Transverse colon (tissue), 4 donors: Measurements from ENCODE around the gene ZCWPW1. TPM values are rescaled to one million over a fixed set of nuclear protein-coding genes. Genes with fewer than 3 reads are reported as not detected.
"Not testable (repeated sequence)": the region's sequence is repeated elsewhere in the genome, so short reads cannot be mapped to it uniquely, and the experiment has no call there.

Experiments
- DNase-seq: peaks from one replicate; pipeline ENCODE4 v3.0.0-alpha.2; 2019
- H3K27ac ChIP-seq, 4 donors: fragments of 200-600 bp; sonication (generic); 2 replicates each; pipeline ENCODE4 v1.5.1; 2016 to 2018; ENCODE audit warnings: inconsistent platforms in 4 of 4
- H3K27me3 ChIP-seq: fragments of 200-600 bp; sonication (generic); 2 replicates; pipeline ENCODE4 v1.5.1; 2017; ENCODE audit warnings: inconsistent platforms
- H3K36me3 ChIP-seq, 4 donors: fragments of 200-600 bp; sonication (generic); 2 replicates each; pipeline ENCODE4 v1.5.1; 2017 to 2019; ENCODE audit warnings: inconsistent platforms in 4 of 4
- H3K4me1 ChIP-seq, 4 donors: fragments of 200-600 bp; sonication (generic); 2 replicates each; pipeline ENCODE4 v1.5.1; 2017 to 2020; ENCODE audit warnings: inconsistent platforms in 4 of 4
- H3K4me3 ChIP-seq, 4 donors: fragments of 200-600 bp; sonication (generic); 1 replicate in 1 of 4; 2 replicates in 3 of 4; pipeline versions ENCODE4 v1.5.1 to v1.6.1; 2017 to 2019; ENCODE audit warnings: inconsistent platforms in 4 of 4
- H3K9me3 ChIP-seq, 2 donors: fragments of 200-600 bp; sonication (generic); 2 replicates each; pipeline ENCODE4 v1.5.1; 2017 to 2019; ENCODE audit warnings: inconsistent platforms in 2 of 2
- CTCF ChIP-seq, 5 experiments: fragments of 200-600 bp in 3 of 5; fragments of 450-650 bp in 2 of 5; sonication (generic) in 3 of 5; IDR thresholded peaks; 1 replicate in 2 of 5; 2 replicates in 3 of 5; pipeline ENCODE4 v1.5.1; 2016 to 2017; ENCODE audit warnings: antibody characterized with exemption in 5 of 5, inconsistent platforms in 3 of 5, mild to moderate bottlenecking in 2 of 5, moderate library complexity in 1 of 5
- EP300 ChIP-seq: sonication (generic); formaldehyde crosslinking; IDR thresholded peaks from one replicate; pipeline ENCODE4 v1.6.1; 2017; ENCODE audit warnings: antibody characterized with exemption, low read depth
- POLR2A ChIP-seq: fragments of 450-650 bp; IDR thresholded peaks from one replicate; pipeline ENCODE4 v1.6.1; 2016; ENCODE audit warnings: antibody characterized with exemption, mild to moderate bottlenecking, moderate library complexity
- POLR2AphosphoS5 ChIP-seq, 3 donors: sonication (generic); formaldehyde crosslinking; IDR thresholded peaks; one replicate each; pipeline ENCODE4 v1.6.1; 2016; ENCODE audit warnings: antibody characterized with exemption in 3 of 3
- WGBS, 2 donors: methylation state at CpG; one replicate each; pipeline ENCODE4 v1.1.5; 2018; ENCODE audit warnings: low coverage in 1 of 2; 5-methylcytosine and 5-hydroxymethylcytosine counted together
- in situ Hi-C, 4 donors: fragments of 200-750 bp; cut with MboI; loops; one replicate each; pipeline versions ENCODE4 v1.15.0 to v1.15.1; 2017; ENCODE audit warnings: low sequenced_read_pairs in 3 of 4, low pct_ligation_motif_present in 1 of 4, low pct_unique_long_range_greater_than_20kb in 1 of 4
- intact Hi-C: fragments of 100-400 bp; cut with DNase I; formaldehyde crosslinking; loops from one replicate; pipeline ENCODE4 v1.15.1; 2023; ENCODE audit warnings: low total_unique reads
- total RNA-seq, 4 donors: library from RNA; depleted of rRNA; stranded (reverse); fragments of >200 nt; gene quantifications; one replicate each; pipeline ENCODE4 v1.1.0, GENCODE V29; 2016

ZCWPW1 gene
- total RNA-seq, 4 donors from 2014 or later: 0.68 to 2.4 (median 0.80) TPM; not detected in 1

GRCh38 chr7:100356416-100357068, 72.0 kb downstream of the ZCWPW1 start:
- intact Hi-C loops: no loop called here
- no peak overlapping the region for H3K27ac ChIP-seq
- no peaks in the 10 kb centered on the region for H3K27me3 ChIP-seq
- in situ Hi-C loops: no loop called here
- no peaks in the 10 kb centered on the region for H3K4me1 ChIP-seq
- no peak overlapping the region for H3K4me3 ChIP-seq
- DNase-seq: no peak
- peaks cover 0 to 63% (median 31%) of the 10 kb centered on the region in 4 donors for H3K36me3 ChIP-seq
- no peak for TF ChIP-seq POLR2A
- 86% methylated on average over 8 of the region's 8 CpGs; no CpG with 5 or more reads in 1 of the 2 donors for WGBS, 2 donors
- H3K9me3 ChIP-seq: no peaks in the 10 kb centered on the region

GRCh38 chr7:100353685-100354330, 74.7 kb downstream of the ZCWPW1 start:
- Histone ChIP-seq H3K36me3 (peaks cover 0 to 56% (median 23%) of the 10 kb centered on the region in 4 donors), H3K4me1 (no peaks in the 10 kb centered on the region), H3K4me3 (no peak overlapping the region), H3K27ac (no peak overlapping the region), H3K27me3 (no peaks in the 10 kb centered on the region), H3K9me3 (no peaks in the 10 kb centered on the region)
- no peak for DNase-seq
- intact Hi-C loops: no loop called here
- TF ChIP-seq POLR2A (no peak), CTCF (IDR thresholded peaks at IDR 0.05) (no peak), EP300 (no peak), POLR2AphosphoS5 (IDR thresholded peaks at IDR 0.05) (no peak)
- in situ Hi-C loops: no loop called here
- WGBS, 2 donors: 73% methylated on average over 4 of the region's 6 CpGs; no CpG with 5 or more reads in 1 of the 2 donors

GRCh38 chr7:100352984-100353684, 75.4 kb downstream of the ZCWPW1 start:
- H3K36me3 ChIP-seq: peaks cover 0 to 49% (median 24%) of the 10 kb centered on the region in 4 donors
- H3K4me3 ChIP-seq: no peak overlapping the region
- intact Hi-C loops: no loop called here

GRCh38 chr7:100352230-100352781, 76.2 kb downstream of the ZCWPW1 start:
- H3K4me3 ChIP-seq, H3K27ac ChIP-seq, H3K9me3 ChIP-seq, H3K27me3 ChIP-seq, H3K4me1 ChIP-seq, in situ Hi-C loops, DNase-seq, intact Hi-C loops: not testable (repeated sequence)
- peaks cover 0 to 52% (median 23%) of the 10 kb centered on the region in 4 donors for H3K36me3 ChIP-seq
- WGBS, 2 donors: 97% methylated on average over 10 of the region's 18 CpGs; no CpG with 5 or more reads in 1 of the 2 donors

More at GRCh38 chr7:100352984-100353684, 75.4 kb downstream of the ZCWPW1 start:
- TF ChIP-seq POLR2AphosphoS5 (IDR thresholded peaks at IDR 0.05) (no peak), POLR2A (no peak), EP300 (no peak), CTCF (IDR thresholded peaks at IDR 0.05) (no peak)
- WGBS, 2 donors: 93% methylated on average over 15 of the region's 16 CpGs; no CpG with 5 or more reads in 1 of the 2 donors
- Histone ChIP-seq H3K9me3 (no peaks in the 10 kb centered on the region), H3K27ac (no peak overlapping the region), H3K27me3 (no peaks in the 10 kb centered on the region), H3K4me1 (no peaks in the 10 kb centered on the region)
- in situ Hi-C loops: no loop called here
- DNase-seq: no peak

GRCh38 chr7:100351657-100352058, 76.8 kb downstream of the ZCWPW1 start:
- in situ Hi-C loops: no loop called here
- 93 to 94% methylated on average over 3 to 6 of the region's 6 CpGs for WGBS, 2 donors
- TF ChIP-seq CTCF (IDR thresholded peaks at IDR 0.05): no peak
- no peak for TF ChIP-seq EP300
- TF ChIP-seq POLR2AphosphoS5 (IDR thresholded peaks at IDR 0.05): no peak
- no peak for TF ChIP-seq POLR2A
- H3K27me3 ChIP-seq: no peaks in the 10 kb centered on the region
- DNase-seq: no peak
- no peaks in the 10 kb centered on the region for H3K4me1 ChIP-seq
- H3K36me3 ChIP-seq: peaks cover 0 to 53% (median 26%) of the 10 kb centered on the region in 4 donors
- no peaks in the 10 kb centered on the region for H3K9me3 ChIP-seq
- no peak overlapping the region for H3K4me3 ChIP-seq
- no peak overlapping the region for H3K27ac ChIP-seq
- intact Hi-C loops: no loop called here
